BJ (cell line): Measurements from ENCODE around the gene BTBD6. TPM values are rescaled to one million over a fixed set of nuclear protein-coding genes. Genes with fewer than 3 reads are reported as not detected.

Source experiments
- CTCF ChIA-PET: fragments of 350-600 bp; formaldehyde crosslinking; extraction: SDS; loops from one replicate; lab custom pipeline; 2021; ENCODE audit warnings: antibody characterized with exemption, inconsistent platforms; lab: Yijun Ruan, JAX
- POLR2A ChIA-PET: fragments of 300-600 bp; sonication (Branson Sonifier 250); formaldehyde crosslinking; extraction: SDS; loops from one replicate; lab custom pipeline; 2021; ENCODE audit warnings: antibody characterized with exemption; lab: Charles Lee
- DNase-seq: peaks from one replicate; pipeline ENCODE4 v3.0.0-alpha.2; 2011; ENCODE audit warnings: low read depth
- H3K27me3 ChIP-seq: 2 replicates; pipeline ENCODE4 v1.6.0; 2011; ENCODE audit warnings: low read length; ENCODE audit not compliant: control insufficient read depth, insufficient read depth
- H3K36me3 ChIP-seq: 2 replicates; pipeline ENCODE4 v1.5.1; 2011; ENCODE audit warnings: low read length; ENCODE audit not compliant: control insufficient read depth, insufficient read depth
- H3K4me3 ChIP-seq: 2 replicates; pipeline ENCODE4 v1.5.1; 2011; ENCODE audit warnings: low read depth, mild to moderate bottlenecking, control low read depth, low read length
- polyA plus RNA-seq: library from polyadenylated mRNA; depleted of rRNA; stranded (reverse); fragments of >200 nt; gene quantifications from 2 replicates; pipeline ENCODE4 v1.2.3, GENCODE V29; 2011
- TF ChIP-seq, protein P1 (sequence below): IDR thresholded peaks from 2 replicates; pipeline ENCODE4 v1.5.1; 2011; ENCODE audit warnings: low read depth, mild to moderate bottlenecking, control low read depth, inconsistent platforms, low read length, moderate library complexity; ENCODE audit not compliant: insufficient read depth

BTBD6 gene
- polyA plus RNA-seq, 1 experiment, result 41.9 TPM

DNA sequence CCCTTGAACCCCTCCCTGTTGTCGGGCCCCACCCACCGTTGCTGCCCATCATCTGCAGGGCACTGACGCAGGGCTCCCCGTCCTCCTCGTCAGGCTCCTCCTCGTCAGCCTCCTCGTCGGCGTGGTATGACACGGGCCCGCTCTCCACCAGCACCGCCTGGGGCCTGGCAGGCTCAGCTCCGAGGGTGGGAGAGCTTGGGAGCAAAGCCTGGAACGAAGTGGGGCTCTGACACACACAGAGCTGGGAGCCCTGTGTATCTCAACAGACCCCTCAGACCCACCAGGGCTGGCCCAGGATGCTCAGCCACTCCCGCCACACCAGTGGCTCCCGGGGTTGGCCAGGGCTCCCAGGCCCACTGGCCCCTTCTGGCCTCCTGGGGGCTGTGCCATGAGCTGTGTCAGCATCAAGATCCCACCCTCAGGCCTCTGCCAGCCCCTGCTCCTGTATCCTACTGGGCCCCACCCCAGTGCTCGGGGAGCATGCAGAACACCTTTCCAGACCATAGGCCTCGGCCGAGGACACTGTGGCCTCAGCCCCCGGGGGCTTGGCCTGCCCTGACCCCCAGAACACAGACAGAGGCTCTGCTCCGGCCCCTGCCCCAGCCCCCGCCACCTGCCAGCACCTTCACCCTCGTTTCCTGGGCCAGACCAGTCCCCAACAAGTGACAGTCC, 37.1 kb upstream of the BTBD6 start:
- peaks cover 11% of the 10 kb centered on the region for H3K36me3 ChIP-seq
- no peaks in the 10 kb centered on the region for H3K27me3 ChIP-seq
- no peak overlapping the region for H3K4me3 ChIP-seq
- TF ChIP-seq, protein P1, sequence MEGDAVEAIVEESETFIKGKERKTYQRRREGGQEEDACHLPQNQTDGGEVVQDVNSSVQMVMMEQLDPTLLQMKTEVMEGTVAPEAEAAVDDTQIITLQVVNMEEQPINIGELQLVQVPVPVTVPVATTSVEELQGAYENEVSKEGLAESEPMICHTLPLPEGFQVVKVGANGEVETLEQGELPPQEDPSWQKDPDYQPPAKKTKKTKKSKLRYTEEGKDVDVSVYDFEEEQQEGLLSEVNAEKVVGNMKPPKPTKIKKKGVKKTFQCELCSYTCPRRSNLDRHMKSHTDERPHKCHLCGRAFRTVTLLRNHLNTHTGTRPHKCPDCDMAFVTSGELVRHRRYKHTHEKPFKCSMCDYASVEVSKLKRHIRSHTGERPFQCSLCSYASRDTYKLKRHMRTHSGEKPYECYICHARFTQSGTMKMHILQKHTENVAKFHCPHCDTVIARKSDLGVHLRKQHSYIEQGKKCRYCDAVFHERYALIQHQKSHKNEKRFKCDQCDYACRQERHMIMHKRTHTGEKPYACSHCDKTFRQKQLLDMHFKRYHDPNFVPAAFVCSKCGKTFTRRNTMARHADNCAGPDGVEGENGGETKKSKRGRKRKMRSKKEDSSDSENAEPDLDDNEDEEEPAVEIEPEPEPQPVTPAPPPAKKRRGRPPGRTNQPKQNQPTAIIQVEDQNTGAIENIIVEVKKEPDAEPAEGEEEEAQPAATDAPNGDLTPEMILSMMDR, result no peak
- ChIA-PET POLR2A (no interaction called here), CTCF (no interaction called here)
- DNase-seq, result no peak

DNA sequence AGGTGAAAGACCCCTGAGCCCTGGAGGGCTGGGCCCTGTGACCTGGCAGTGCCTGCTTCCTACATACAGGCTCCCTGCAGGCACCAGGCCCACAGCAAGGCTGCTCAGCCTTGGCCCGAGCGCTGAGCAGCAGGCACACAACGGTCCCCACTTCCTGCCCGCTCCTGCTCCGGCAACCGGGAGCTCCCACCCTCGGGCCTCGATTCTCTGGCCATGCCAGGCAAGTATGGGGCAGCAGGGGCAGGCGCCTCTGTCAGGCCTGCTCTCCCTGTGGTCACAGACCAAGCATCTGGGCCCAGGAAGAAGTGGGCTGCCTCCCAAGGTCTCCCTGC, 36.6 kb upstream of the BTBD6 start:
- POLR2A ChIA-PET, result no interaction called here
- Histone ChIP-seq H3K4me3 (no peak overlapping the region), H3K27me3 (no peaks in the 10 kb centered on the region), H3K36me3 (peaks cover 12% of the 10 kb centered on the region)
- TF ChIP-seq, protein P1, result no peak
- CTCF ChIA-PET, result no interaction called here
- no peak for DNase-seq

GRCh38 chr14:105212541-105213300, 35.6 kb upstream of the BTBD6 start:
- POLR2A ChIA-PET, result no interaction called here
- no peak for DNase-seq
- TF ChIP-seq, protein P1, result no peak
- CTCF ChIA-PET, result interaction anchor here (1.1 kb wide), 1 partner anchor 10 kb away, joined by 4 read pairs; no protein-coding TSS in a partner anchor
- Histone ChIP-seq H3K36me3 (peaks cover 16% of the 10 kb centered on the region), H3K4me3 (no peak overlapping the region), H3K27me3 (no peaks in the 10 kb centered on the region)

GRCh38 chr14:105213361-105213760, 35.0 kb upstream of the BTBD6 start:
- POLR2A ChIA-PET, result no interaction called here
- no peak for DNase-seq

More at GRCh38 chr14:105213361-105213760, 35.0 kb upstream of the BTBD6 start:
- Histone ChIP-seq H3K27me3 (no peaks in the 10 kb centered on the region), H3K4me3 (no peak overlapping the region), H3K36me3 (peaks cover 18% of the 10 kb centered on the region)
- TF ChIP-seq, protein P1, result no peak
- CTCF ChIA-PET, result interaction anchor here (0.7 to 1.6 kb wide), 4 partner anchors 10 to 127 kb away, joined by 4 to 8 read pairs (median 5); no protein-coding TSS in a partner anchor
